Natural killer cell (primary cell): ENCODE data around the gene CEMIP. TPM values are rescaled to one million over a fixed set of nuclear protein-coding genes. Genes with fewer than 3 reads are reported as not detected.

Experiments
- ATAC-seq, 3 donors: fragments of 150-1000 bp in 2 of 3; fragments of 200-7000 bp in 1 of 3; cut with Tn5 transposase; 1 replicate in 1 of 3; 2 replicates in 2 of 3; pipeline ENCODE4 v1.10.0; 2021; ENCODE audit warnings: mild to moderate bottlenecking in 2 of 3, moderate library complexity in 2 of 3
- DNase-seq, 2 donors: peaks; one replicate each; pipeline versions ENCODE4 v3.0.0 to v3.0.0-alpha.2; 2013 to 2021; ENCODE audit warnings: mixed read lengths in 1 of 2
- H3K27ac ChIP-seq: one replicate; pipeline ENCODE4 v1.5.1; 2013; ENCODE audit warnings: mild to moderate bottlenecking, low read length
- H3K27me3 ChIP-seq: one replicate; pipeline ENCODE4 v1.6.1; 2013; ENCODE audit warnings: low read length; ENCODE audit not compliant: control insufficient read depth, insufficient read depth
- H3K36me3 ChIP-seq: one replicate; pipeline ENCODE4 v1.6.1; 2013; ENCODE audit warnings: low read length; ENCODE audit not compliant: control insufficient read depth, insufficient read depth
- H3K4me1 ChIP-seq: one replicate; pipeline ENCODE4 v1.6.1; 2013; ENCODE audit warnings: low read length; ENCODE audit not compliant: control insufficient read depth, insufficient read depth
- H3K4me3 ChIP-seq: one replicate; pipeline ENCODE4 v1.5.1; 2013; ENCODE audit warnings: low read length
- H3K9me3 ChIP-seq: one replicate; pipeline ENCODE4 v1.6.1; 2013; ENCODE audit warnings: low read length; ENCODE audit not compliant: control insufficient read depth, insufficient read depth
- H3K27ac Mint-ChIP-seq, 2 donors: one replicate each; pipeline ENCODE4 v1.8.0; 2022; ENCODE audit warnings: mild to moderate bottlenecking in 2 of 2, mixed read lengths in 2 of 2, moderate library complexity in 1 of 2
- H3K27me3 Mint-ChIP-seq, 2 donors: one replicate each; pipeline ENCODE4 v1.8.0; 2022; ENCODE audit warnings: low read depth in 2 of 2, mixed read lengths in 2 of 2
- H3K36me3 Mint-ChIP-seq: one replicate; pipeline ENCODE4 v1.8.0; 2022; ENCODE audit warnings: mixed read lengths
- H3K4me1 Mint-ChIP-seq, 2 donors: one replicate each; pipeline ENCODE4 v1.8.0; 2022; ENCODE audit warnings: mixed read lengths in 2 of 2
- H3K4me3 Mint-ChIP-seq: one replicate; pipeline ENCODE4 v1.8.0; 2022; ENCODE audit warnings: mild to moderate bottlenecking, moderate library complexity, mixed read lengths
- H3K9me3 Mint-ChIP-seq, 2 donors: one replicate each; pipeline ENCODE4 v1.8.0; 2022; ENCODE audit warnings: mixed read lengths in 2 of 2
- CTCF ChIP-seq: fragments of 200-600 bp; IDR thresholded peaks from one replicate; pipeline ENCODE4 v1.8.0; 2022; ENCODE audit warnings: antibody characterized with exemption
- WGBS: methylation state at CpG from one replicate; pipeline ENCODE4 v1.1.7; 2013; ENCODE audit warnings: missing lambda C conversion rate; ENCODE audit not compliant: insufficient coverage; 5-methylcytosine and 5-hydroxymethylcytosine counted together
- intact Hi-C: fragments of 100-400 bp; cut with micrococcal nuclease; formaldehyde crosslinking; loops from one replicate; pipeline ENCODE4 v1.14.2; 2022
- total RNA-seq, 4 donors: library from RNA; stranded (reverse); fragments of 120-200 nt in 1 of 4; gene quantifications; one replicate each; pipeline versions ENCODE4 v1.2.3 to v1.2.4, GENCODE V29; 2013 to 2022

CEMIP gene
- total RNA-seq, 3 donors from 2014 or later (not counting 1 experiment from before 2014, with no cell fraction given): 0.07 to 0.82 TPM; not detected in 1

DNA sequence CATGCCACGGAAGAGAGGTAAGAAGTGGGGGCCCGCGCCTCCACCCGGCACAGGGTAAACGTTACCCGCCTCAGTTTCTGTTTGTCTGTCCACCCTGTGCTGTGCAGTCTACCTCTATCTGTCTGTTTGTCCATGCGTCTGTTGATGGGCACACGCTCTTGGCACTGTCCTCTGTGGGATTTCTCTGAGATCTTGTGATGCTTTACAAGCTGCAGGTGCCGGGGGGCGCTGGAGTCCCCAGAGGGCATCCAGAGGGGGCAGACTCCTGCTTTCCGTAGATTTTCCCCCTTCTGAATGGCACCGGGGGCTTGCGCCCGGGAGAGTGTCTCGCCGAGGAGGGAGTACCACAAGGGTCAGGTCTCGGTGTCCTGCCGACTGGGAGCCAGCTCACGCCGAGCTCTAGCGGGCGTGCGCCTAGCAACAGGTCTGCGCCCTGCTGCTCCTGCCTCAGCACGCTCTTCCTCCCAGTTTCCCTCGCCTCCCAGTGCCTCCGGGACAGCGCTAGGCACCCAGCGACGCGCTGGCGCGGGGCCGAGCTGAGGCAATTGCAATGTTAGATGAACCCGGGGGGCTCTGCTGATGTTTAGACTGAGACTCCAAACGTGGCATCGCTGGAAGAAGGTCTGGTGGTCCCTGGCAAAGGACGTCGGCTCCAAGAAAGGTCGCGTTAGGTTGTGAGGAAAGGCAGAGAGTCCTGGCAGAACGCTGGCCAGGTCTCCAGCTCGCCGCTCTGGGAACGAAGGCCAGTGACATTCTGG is 667 bp downstream of the CEMIP start:
- Mint-ChIP-seq H3K9me3 (no peaks in the 10 kb centered on the region), H3K27me3 (peaks cover 42 to 43% of the 10 kb centered on the region in 2 donors)
- H3K4me3 ChIP-seq: no peak overlapping the region

DNA sequence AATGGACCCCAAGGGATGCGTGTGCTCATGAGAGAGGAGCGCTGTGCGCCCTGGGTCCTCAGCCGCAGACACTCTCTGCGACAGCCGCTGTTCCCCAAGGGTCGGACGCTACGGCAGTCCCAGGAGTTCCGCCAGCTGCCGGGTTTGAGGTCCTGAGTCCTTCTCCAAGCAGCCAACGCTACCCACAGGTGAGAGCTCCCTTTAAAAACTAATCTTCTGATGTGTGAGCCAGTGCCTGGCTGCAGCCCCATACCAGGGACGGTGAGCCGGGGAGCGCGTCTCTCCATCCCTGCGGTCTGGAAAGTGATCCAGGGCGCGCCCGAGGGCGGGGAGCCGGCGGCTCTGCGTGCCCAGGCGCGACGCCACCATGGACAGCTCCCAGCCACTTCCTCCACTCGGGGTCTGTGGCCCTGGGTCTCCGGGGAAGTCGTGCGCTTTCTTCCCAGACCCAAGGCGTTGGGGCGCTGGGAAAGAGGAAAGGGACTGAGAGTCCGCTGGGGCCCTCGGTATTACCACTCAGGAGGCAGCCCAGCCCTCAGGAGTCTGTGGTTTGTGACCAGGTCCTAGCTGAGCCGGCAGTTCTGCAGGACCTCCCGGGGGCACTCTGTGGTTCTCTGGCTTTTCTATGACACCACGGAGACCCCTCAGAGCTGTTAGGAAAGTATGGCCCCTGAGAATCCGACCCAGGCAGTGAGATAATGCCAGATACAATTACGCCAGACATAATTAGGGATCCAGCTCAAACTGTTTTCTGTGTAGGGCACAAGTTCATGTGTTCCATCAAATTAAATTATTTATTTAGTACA is 1.4 kb downstream of the CEMIP start:
- WGBS: 5% methylated on average over 40 of the region's 40 CpGs
- no peak for DNase-seq

More for the DNA sequence above, 667 bp downstream of the CEMIP start:
- Histone ChIP-seq H3K36me3 (no peaks in the 10 kb centered on the region), H3K27ac (no peak overlapping the region), H3K27me3 (peaks cover 10% of the 10 kb centered on the region), H3K4me1 (peaks cover 4% of the 10 kb centered on the region), H3K9me3 (no peaks in the 10 kb centered on the region)
- ATAC-seq: no peak
- peaks cover 0 to 9% of the 10 kb centered on the region in 2 donors for H3K4me1 Mint-ChIP-seq
- intact Hi-C loops: loop anchor here (10.0 kb wide), 1 partner anchor 165 kb away; no protein-coding TSS in a partner anchor
- H3K27ac Mint-ChIP-seq: no peak overlapping the region
- TF ChIP-seq CTCF: no peak
- no peak for DNase-seq
- peak overlapping the region; percentile 21 for H3K4me3 Mint-ChIP-seq
- WGBS: 6% methylated on average over 45 of the region's 45 CpGs
- H3K36me3 Mint-ChIP-seq: no peaks in the 10 kb centered on the region

DNA sequence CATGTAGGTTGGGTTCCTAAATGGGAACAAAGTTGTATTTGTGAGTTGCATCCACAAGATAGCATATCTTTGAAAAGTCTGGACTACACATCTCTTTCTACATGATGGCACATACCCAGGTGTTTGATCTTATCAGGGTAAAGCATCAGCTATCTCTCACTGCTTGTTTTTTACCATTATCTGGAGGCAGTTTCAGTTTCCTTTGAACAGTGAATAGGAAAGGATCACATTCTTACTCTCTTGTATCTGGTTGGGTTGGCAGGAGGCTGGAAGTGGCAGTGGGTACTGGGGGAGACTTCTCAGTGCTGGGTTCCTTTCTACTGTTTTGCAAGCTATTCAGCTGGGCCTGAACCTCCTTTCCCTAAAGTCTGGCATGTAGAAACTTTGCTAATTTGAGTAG is 4.1 kb downstream of the CEMIP start:
- H3K9me3 Mint-ChIP-seq: no peaks in the 10 kb centered on the region
- DNase-seq: no peak
- no peaks in the 10 kb centered on the region for H3K36me3 Mint-ChIP-seq
- no peak overlapping the region for H3K4me3 Mint-ChIP-seq
- intact Hi-C loops: no loop called here
- no peak for TF ChIP-seq CTCF
- H3K27ac Mint-ChIP-seq: no peak overlapping the region
- peaks cover 0 to 9% of the 10 kb centered on the region in 2 donors for H3K4me1 Mint-ChIP-seq
- peaks cover 35 to 43% of the 10 kb centered on the region in 2 donors for H3K27me3 Mint-ChIP-seq
- Histone ChIP-seq H3K4me1 (peaks cover 4% of the 10 kb centered on the region), H3K27me3 (peaks cover 10% of the 10 kb centered on the region), H3K36me3 (no peaks in the 10 kb centered on the region), H3K4me3 (no peak overlapping the region), H3K9me3 (no peaks in the 10 kb centered on the region), H3K27ac (no peak overlapping the region)
- ATAC-seq: no peak

More for the DNA sequence above, 1.4 kb downstream of the CEMIP start:
- Mint-ChIP-seq H3K4me1 (peaks cover 0 to 9% of the 10 kb centered on the region in 2 donors), H3K27ac (no peak overlapping the region), H3K4me3 (peak overlapping the region; percentile 25), H3K36me3 (no peaks in the 10 kb centered on the region), H3K9me3 (no peaks in the 10 kb centered on the region), H3K27me3 (peaks cover 41 to 43% of the 10 kb centered on the region in 2 donors)
- TF ChIP-seq CTCF: no peak
- Histone ChIP-seq H3K27me3 (peaks cover 10% of the 10 kb centered on the region), H3K27ac (no peak overlapping the region), H3K4me3 (no peak overlapping the region), H3K4me1 (peaks cover 4% of the 10 kb centered on the region), H3K36me3 (no peaks in the 10 kb centered on the region), H3K9me3 (no peaks in the 10 kb centered on the region)
- no peak for ATAC-seq
- intact Hi-C loops: no loop called here
